HG02610 (cell line): ENCODE measurements around the gene CTH.
"Not testable (repeated sequence)": the region's sequence is repeated elsewhere in the genome, so short reads cannot be mapped to it uniquely, and the experiment has no call there.

ENCODE experiments used
- ATAC-seq: cut with Tn5 transposase; IDR thresholded peaks from one replicate; pipeline ENCODE4 v1.9.1; 2021; ENCODE audit warnings: mild to moderate bottlenecking, moderate library complexity; ENCODE audit not compliant: unreplicated experiment

Gene CTH

GRCh38 chr1:70449049-70449448 lies 38.0 kb downstream of the CTH start:
- no peak for ATAC-seq

GRCh38 chr1:70452164-70452939 lies 41.3 kb downstream of the CTH start:
- peak; percentile 89 for ATAC-seq

DNA sequence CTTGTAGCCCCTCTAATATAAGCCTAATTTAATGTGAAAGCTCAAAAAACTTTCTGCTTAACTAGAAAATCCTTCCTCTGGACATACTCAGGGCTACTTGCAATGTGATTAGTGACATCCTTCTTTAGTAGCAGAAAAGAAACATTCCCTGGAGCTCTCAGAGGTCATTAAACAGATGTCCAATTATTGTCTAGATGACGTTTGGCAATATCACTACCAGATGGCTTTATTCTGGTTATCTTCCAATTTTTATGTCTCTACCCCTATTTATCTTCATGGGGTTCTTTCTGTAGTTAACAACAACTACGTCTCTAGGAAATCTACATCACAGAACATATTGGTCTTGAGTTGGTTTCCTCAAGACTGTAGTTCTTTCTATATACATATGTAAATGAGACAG lies 44.2 kb downstream of the CTH start:
- ATAC-seq: no peak

- no peak for ATAC-seq
These were observed 47.1 kb downstream of the CTH start for GRCh38 chr1:70458131-70458530.

DNA sequence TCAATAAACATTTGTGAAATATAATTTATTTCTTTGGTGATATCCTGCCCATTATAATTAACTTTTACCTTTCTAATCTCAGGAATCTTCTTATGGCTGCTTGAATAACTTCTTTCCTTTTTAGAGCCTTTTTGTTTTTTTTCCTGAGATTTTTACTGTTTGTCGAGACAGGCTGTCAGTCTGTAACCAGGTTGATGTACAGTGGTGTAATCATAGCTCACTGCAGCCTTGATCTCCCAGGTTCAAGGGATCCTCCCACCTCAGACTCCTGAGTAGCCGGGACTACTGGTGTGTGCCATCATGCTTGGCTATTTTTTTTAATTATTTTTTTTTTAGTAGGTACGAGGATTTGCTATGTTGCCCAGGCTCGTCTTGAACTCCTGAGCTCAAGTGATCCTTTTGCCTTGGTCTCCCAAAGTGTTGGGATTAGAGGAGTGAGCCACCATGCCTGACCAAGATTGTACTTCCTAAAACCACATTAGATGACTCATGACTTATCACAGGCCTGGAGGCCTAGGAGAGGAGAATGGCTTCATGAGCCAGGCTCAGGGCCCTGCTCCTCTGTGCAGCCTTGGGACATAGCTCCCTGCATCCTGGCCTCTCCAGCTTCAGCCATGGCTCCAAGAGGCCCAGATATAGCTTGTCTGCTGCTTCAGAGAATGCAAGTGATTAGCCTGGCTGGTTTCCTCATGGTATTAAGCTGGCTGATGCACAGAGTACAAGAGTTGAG lies 48.6 kb downstream of the CTH start:
- ATAC-seq: no peak

DNA sequence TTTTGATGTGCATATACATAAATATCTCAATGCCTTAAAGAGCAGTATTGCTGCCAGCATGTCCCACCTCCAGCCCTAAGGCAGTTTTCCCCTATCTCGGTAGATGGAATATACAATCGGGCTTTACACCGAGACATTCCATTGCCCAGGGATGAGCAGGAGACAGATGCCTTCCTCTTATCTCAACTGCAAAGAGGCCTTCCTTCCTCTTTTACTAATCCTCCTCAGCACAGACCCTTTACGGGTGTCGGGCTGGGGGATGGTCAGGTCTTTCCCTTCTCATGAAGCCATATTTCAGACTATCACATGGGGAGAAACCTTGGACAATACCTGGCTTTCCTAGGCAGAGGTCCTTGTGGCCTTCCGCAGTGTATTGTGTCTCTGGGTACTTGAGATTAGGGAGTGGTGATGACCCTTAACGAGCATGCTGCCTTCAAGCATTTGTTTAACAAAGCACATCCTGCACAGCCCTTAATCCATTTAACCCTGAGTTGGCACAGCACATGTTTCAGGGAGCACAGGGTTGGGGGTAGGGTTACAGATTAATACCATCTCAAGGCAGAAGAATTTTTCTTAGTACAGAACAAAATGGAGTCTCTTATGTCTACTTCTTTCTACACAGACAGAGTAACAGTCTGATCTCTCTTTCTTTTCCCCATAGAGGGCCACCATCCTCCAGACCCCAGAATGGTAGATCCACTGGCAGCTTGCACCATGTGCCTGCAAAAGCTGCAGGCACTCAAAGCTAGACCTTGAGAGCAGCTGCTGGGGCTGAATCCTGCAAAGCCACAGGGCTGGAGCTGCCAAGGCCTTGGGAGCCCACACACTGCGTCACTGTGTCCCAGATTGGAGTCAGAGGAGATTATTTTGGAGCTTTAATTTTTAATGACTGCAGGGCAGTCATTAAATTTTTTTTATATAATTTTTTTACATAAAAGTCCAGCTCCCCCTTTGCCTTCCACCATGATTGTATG lies 50.0 kb downstream of the CTH start:
- ATAC-seq: not testable (repeated sequence)

GRCh38 chr1:70462611-70463010 lies 51.5 kb downstream of the CTH start:
- no peak for ATAC-seq

- no peak for ATAC-seq
These were observed 54.8 kb downstream of the CTH start for GRCh38 chr1:70465911-70466310.

- no peak for ATAC-seq
These were observed 56.5 kb downstream of the CTH start for GRCh38 chr1:70467531-70467930.

- ATAC-seq: no peak
These were observed 57.1 kb downstream of the CTH start for GRCh38 chr1:70468180-70468579.

DNA sequence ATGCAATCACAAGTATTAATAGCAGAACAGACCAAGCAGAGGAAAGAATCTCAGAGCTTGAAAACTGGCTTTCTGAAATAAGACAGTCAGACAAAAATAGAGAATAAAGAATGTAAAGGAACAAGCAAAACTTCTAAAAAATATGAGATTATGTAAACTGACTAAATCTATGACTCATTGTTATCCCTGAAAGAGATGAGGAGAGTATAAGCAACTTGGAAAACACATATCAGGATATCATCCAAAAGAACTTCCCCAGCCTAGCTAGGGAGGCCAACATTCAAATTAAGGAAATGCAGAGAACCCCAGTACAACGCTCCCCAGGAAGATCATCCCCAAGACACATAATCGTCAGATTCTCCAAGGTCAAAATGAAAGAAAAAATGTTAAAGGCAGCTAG lies 58.1 kb downstream of the CTH start:
- not testable (repeated sequence) for ATAC-seq

DNA sequence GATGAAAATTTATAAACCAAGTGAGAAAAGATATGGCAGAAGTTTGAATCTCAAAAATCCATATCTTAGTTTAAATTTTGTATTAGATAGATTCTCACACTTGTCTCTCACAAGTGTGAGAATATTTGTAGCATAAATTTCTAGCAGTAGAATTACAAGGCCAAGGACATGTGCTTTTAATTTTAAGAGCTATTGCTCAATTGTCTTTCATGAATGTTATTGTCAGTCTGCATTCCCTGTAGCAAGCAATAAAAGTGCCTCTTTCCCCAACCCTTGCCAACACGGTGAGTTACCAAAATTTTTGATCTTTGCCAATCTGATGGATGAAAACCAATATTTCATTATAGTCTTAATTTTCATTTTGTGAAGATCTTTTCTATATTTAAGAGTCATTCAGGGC lies 64.0 kb downstream of the CTH start:
- no peak for ATAC-seq

DNA sequence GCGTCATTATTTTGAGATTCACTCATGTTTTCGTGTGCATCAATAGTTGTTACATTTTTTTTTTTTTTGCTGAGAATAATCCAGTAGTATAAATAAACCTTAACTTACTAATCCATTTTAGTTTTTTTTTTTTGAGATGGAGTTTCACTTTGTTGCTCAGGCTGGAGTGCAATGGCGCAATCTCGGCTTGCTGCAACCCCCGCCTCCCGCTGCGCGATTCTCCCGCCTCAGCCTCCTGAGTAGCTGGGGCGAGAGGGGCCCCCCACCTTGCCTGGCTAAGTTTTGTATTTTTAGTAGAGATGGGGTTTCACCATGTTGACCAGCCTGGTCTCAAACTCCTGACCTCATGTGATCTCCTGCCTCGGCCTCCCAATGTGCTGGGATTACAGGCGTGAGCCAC lies 66.0 kb downstream of the CTH start:
- no peak for ATAC-seq

GRCh38 chr1:70477905-70478304 lies 66.8 kb downstream of the CTH start:
- ATAC-seq: not testable (repeated sequence)

- ATAC-seq: no peak
These were observed 72.3 kb downstream of the CTH start for GRCh38 chr1:70483342-70483741.

- peak; percentile 47 for ATAC-seq
These were observed 74.6 kb downstream of the CTH start for GRCh38 chr1:70485624-70486023.

DNA sequence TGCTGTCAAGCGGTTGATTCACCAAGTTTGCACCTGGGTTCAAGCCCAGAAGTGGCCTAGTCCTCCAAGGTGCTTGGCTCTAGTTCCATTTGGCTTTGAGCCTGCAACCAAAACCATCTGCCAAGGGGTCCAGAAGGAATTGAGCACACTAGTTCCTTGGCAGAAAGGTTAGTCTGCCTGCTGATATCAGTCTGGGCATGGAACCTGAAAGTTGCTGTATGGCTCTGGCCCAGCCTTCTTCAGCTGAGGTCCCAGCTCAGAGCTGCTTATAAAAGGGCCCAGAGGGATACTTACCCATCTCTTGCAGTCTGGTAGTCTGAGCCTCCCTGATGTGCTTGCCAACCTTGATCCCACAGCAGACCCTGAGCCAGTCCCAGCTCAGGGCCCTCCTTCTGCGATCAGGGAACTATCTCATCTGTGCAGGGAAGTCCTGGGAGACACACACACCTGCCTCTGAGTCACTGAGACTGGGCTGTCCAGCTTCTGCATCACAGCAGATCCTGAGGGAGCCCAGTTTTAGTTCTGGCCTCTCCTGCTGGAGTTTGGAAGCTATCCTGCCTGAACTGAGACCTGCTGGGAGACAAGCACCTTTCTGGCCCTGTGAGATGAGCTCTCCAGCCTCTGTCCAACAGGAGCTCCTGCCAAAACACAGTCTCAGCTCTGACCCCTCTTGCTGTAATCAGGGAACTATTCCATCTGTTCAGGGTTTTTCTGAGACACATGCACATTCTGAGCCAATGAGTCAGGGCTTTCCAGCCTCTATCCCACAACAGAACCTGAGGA lies 75.8 kb downstream of the CTH start:
- ATAC-seq: no peak

DNA sequence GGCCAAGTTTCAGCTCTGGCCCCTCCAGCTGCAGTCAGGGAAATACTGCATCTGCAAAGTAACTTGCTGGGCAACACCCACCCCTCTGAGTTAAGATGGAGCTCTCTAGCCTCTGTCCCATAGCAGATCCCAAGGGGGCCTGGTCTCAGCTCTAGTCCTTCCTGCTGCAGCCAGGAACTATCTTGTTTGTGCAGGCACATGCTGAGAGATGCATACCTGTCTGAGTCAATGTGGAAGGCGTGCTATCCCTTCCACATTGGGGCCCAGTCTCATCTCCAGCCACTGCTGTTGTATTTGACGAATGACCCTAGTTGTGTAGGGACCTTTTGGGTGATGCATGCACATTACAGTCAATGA lies 76.4 kb downstream of the CTH start:
- ATAC-seq: no peak

GRCh38 chr1:70487910-70488665 lies 77.0 kb downstream of the CTH start:
- ATAC-seq: peak; percentile 66
